Activated CD4-positive, CD25-positive, alpha-beta regulatory T cell treated with anti-CD3 and anti-CD28 coated beads, Interleukin-2, amount 50 U/mL, for 24 hours (primary cell): ENCODE measurements around the gene DNPH1.

Experiments used
- ATAC-seq, 2 donors: fragments of 150-1000 bp; cut with Tn5 transposase; one replicate each; pipeline ENCODE4 v1.10.0; 2021; ENCODE audit warnings: mild to moderate bottlenecking in 1 of 2, moderate library complexity in 1 of 2

DNPH1 gene

GRCh38 chr6:43228951-43229802 is at the start of gene DNPH1:
TSS of gene DNPH1 (minus strand) at chr6:43229481. CDS start at chr6:43229456, 25 bp downstream.
- ATAC-seq, result peak; percentile 81

GRCh38 chr6:43278524-43279078 is 49.3 kb upstream of the DNPH1 start:
- no peak for ATAC-seq

GRCh38 chr6:43277643-43278523 is 48.6 kb upstream of the DNPH1 start:
- no peak for ATAC-seq

- no peak for ATAC-seq
Measured at GRCh38 chr6:43277306-43277642, 48.0 kb upstream of the DNPH1 start.

GRCh38 chr6:43276577-43277305 is 47.5 kb upstream of the DNPH1 start:
- no peak for ATAC-seq

- peak; percentile 47 to 60 for ATAC-seq
Measured at GRCh38 chr6:43275801-43276576, 46.7 kb upstream of the DNPH1 start.

- peak in 1 of 2 donors; percentile 26 for ATAC-seq
Measured at GRCh38 chr6:43274916-43275597, 45.8 kb upstream of the DNPH1 start.

GRCh38 chr6:43274127-43274915 is 45.0 kb upstream of the DNPH1 start:
- ATAC-seq, result no peak

GRCh38 chr6:43273707-43274106 is 44.4 kb upstream of the DNPH1 start:
- ATAC-seq, result no peak

- ATAC-seq, result no peak
Measured at GRCh38 chr6:43271944-43272343, 42.7 kb upstream of the DNPH1 start.

- no peak for ATAC-seq
Measured at GRCh38 chr6:43271103-43271815, 42.0 kb upstream of the DNPH1 start.

GRCh38 chr6:43269273-43270007 is 40.2 kb upstream of the DNPH1 start:
- ATAC-seq, result peak; percentile 54 to 68

GRCh38 chr6:43268782-43269272 is 39.5 kb upstream of the DNPH1 start:
- ATAC-seq, result no peak

GRCh38 chr6:43268355-43268700 is 39.0 kb upstream of the DNPH1 start:
- no peak for ATAC-seq

- no peak for ATAC-seq
Measured at GRCh38 chr6:43267619-43268354, 38.5 kb upstream of the DNPH1 start.

GRCh38 chr6:43265564-43265963 is 36.3 kb upstream of the DNPH1 start:
- ATAC-seq, result no peak

GRCh38 chr6:43264599-43265145 is 35.4 kb upstream of the DNPH1 start:
- no peak for ATAC-seq
